Ecto neural progenitor cell (in vitro differentiated cells): ENCODE measurements around the gene EPHB4.
"Not testable (repeated sequence)": the region's sequence is repeated elsewhere in the genome, so short reads cannot be mapped to it uniquely, and the experiment has no call there.

Experiments used
- DNase-seq: peaks from one replicate; pipeline ENCODE4 v3.0.0-alpha.2; 2018; ENCODE audit warnings: low spot score

EPHB4 gene

DNA sequence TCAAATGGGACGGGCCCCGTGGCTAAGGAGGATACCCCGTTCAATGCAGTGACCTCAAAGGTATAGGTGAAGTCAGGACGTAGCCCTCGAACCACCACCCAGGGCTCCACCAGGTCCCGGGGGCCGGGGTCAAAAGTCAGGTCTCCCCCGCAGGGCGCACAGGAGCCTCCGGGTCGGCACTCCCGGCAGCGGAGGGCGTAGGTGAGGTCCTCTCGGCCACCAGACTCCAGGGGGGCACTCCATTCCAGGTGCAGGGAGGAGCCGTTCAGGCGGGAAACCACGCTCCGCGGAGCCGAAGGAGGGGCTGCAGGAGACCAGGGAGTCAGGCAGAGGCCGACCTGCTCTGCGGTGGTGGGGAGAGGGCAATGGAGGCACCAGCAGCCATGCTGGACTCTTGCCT lies 7.7 kb downstream of the EPHB4 start:
- DNase-seq, result no peak

DNA sequence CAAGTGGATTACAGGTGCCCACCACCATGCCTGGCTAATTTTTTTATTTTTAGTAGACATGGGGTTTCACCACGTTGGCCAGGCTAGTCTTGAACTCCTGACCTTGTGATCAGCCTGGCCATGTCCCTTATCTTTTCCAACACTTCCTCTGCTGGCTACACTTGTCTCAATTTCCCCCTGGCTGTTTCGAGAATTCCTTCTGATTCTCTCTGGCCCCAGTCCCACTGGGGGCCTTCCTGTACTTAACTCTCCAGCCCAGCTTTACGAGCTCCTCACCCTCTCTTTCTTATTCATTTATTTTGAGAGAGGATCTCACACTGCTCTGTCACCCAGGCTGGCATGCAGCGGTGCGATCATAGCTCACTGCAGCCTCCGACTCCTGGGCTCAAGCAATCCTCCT lies 8.5 kb downstream of the EPHB4 start:
- DNase-seq, result no peak

DNA sequence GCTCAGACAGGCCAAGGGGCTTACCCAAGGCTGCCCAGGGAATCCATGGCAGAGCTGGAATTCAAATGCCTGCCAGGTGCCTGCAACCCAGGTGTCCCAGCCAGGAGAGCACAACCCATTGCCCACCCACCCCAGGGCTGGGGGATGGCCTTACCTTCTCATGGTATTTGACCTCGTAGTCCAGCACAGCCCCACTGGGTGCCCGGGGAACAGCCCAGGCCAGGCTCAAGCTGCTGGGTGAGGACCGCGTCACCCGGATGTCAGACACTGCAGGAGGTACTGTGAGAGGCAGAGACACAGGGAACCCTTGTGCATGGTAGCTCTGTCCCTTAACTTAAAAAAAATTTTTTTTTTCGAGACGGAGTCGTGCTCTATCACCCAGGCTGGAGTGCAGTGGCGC lies 9.0 kb downstream of the EPHB4 start:
- DNase-seq, result no peak

DNA sequence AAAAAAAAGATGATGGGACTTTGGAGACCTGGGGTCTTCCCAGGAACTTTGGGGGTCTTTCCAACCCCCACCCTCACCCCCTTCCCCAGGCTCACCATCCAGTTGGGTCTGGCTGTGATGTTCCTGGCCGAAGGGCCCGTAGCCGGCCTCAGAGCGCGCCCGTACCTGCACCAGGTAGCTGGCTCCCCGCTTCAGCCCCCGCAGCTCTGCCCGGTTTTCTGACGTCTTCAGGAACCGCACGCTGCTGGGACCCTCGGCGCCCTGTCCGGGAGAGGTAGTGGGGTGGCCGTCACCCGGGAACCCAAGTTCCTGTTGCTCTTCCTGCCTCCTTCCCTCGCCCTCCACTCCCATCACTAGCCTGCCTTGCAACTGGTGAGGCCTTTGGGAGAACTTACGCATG lies 10.2 kb downstream of the EPHB4 start:
- DNase-seq, result no peak

DNA sequence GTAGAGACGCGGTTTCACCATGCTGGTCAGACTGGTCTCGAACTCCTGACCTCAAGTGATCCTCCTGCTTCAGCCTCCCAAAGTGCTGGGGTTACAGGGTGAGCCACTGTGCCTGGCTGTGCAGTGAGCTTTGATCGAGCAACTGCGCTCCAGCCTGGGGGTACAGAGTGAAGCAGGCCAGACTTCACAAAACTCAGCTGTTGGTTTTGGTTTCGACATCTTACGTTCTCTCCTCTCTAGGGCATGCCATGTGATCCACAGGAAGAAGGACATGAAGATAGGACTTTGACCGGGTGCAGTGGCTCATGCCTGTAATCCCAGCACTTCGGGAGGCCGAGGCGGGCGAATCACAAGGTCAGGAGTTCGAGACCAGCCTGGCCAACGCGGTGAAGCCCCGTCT lies 10.8 kb downstream of the EPHB4 start:
- DNase-seq, result not testable (repeated sequence)

DNA sequence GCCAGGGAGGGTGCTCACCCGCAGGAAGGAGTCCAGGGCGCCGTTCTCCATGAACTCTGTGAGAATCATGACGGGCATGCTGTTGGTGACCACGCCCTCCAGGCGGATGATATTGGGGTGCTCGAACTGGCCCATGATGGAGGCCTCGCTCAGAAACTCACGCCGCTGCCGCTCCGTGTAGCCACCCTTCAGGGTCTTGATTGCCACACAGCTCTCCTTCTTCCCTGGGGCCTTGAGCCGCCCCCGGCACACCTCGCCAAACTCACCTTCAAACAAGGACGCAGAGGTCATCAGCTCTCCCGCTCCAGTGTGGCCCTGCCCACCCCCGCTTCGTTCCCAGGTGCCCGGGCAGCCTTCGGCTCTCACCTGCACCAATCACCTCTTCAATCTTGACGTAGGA lies 14.6 kb downstream of the EPHB4 start:
- no peak for DNase-seq

DNA sequence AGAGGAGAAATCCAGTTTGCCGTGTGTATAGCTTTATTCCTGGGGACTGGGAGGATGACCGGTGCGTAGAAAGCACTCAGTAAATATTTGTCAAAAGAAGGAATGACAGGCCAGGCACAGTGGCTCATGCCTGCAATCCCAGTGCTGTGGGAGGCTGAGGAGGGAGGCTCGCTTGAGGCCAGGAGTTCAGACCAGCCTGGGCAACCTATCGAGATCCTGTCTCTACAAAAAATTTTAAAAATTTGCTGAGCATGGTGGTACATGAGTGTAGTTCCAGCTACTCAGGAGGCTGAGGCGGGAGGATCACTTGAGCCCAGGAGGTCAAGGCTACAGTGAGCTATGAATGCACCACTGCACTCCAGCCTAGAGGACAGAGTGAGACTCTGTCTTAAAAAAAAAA lies 15.8 kb downstream of the EPHB4 start:
- DNase-seq, result no peak

DNA sequence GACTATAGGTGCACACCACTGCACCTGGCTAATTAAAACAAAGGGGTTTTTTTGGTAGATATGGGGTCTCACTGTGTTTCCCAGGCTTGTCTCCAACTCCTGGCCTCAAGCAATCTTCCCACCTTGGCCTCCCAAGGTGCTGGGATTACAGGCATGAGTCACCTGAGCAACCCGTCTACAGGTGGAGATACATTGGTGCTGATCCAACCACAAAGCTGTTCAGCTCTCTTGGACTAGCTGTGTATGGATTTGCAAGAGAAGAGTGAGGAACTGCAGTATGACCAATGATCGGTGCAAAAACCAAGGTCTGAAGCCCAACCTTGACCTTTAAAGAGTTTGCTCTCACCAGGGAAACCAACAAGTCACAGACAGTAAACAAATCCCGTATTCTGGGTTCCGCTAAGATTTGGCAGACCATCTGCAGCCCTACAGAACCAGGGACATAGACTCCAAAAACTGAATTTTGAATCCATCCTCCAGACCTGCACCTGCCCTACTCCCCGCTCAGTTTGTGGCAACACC lies 18.9 kb downstream of the EPHB4 start:
- DNase-seq, result no peak

DNA sequence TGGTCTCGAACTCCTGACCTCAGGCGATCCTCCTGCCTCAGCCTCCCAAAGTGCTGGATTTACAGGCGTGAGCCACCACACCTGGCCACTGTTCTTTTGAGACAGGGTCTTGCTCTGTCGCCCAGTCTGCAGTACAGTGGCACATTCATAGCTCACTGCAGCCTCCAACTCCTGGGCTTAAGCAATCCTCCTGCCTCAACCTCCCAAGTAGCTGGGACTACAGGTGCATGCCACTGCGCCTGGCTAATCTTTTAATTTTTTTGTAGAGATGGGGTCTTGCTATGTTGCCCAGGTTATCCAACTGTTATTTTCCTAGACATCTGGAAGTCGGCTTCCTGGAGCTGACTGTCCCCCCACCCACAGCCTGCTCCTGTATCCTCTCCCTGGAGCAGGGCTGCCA lies 20.4 kb downstream of the EPHB4 start:
- not testable (repeated sequence) for DNase-seq

DNA sequence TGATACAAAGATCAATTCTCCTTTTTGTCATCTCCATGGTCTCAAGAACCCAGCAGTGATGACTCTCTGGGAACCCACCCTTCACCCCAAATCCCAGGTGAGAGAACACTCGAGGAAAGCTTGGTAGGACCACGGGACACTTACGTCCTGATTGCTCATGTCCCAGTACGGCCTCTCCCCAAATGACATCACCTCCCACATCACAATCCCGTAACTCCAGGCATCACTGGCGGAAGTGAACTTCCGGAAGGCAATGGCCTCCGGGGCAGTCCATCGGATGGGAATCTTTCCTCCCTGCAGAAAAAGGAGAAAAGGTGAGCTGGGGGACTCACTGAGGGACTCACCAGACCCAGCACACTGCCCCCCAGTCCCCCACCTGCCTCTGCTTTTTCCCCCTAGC lies 21.0 kb downstream of the EPHB4 start:
- DNase-seq, result no peak

DNA sequence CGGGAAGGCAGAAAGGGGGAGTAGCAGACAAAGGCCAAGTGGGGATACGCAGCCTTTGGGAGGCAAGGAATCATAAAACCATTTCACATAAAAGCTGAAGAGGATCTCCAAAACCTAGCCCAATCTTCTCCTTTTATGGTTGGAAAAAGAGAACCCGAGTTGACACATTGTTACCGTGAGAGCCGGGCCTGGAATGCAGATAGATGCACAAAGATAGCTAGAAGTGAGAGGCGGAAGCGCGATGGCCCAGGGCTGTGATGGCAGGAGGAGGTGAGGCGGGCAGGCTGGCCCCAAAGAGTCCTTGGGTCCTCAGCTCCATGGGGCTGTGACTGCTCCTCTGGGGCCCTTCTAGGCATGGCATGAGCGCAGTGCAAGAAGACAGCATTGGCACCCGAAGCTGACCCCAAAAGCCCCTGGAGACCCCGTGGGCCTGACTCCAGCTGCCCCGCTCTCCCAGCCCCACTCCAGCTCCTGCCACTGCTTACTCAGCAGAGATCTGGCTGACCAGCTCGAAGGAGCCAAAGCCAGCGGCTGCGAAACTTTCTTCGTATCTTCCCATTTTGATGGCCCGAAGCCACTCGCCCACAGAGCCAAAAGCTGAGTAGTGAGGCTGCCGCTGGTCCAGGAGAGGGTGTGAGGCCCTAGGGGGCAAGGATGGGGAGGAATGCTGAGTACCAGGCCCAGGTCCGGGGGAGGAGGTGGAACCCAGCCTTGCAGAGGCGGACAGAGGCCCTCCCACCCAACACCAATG lies 22.5 kb downstream of the EPHB4 start:
- DNase-seq, result no peak

DNA sequence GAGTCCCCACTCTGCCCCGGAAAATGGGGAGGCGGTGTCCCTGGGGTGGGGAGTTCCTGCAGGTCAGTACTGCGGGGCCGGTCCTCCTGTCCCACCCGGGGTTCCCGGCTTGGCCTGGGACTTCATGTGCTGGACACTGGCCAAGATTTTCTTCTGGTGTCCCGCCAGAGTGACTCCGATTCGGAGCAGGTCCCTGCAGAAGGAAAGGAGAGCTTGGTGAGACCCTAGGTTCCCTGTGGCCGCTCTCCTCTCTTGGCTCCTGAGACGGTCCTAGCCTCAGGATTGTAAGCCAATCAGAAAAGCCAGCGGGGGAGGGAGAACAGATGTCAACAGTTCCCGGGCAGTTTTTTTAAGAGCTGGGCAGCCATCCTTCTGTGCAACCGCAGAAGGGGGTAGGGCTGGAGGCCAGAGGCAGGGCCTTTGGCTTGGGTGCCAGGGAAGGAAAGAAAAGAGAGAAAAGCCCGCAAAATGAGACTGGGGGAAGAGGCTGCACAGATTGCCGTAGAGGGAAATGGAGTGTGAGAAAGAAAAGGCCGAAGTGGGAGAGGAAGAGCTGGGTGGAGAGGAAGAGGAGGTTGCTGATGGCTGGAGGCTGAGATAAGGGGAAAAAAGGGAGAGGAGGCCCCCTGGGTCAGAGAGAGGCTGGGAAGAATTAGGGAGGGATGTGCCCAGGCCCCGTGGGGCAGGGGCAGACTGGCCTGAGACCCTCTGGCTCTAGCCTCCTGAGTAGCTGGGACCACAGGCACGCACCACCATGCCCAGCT lies 23.7 kb downstream of the EPHB4 start:
- peak; percentile 78 for DNase-seq

DNA sequence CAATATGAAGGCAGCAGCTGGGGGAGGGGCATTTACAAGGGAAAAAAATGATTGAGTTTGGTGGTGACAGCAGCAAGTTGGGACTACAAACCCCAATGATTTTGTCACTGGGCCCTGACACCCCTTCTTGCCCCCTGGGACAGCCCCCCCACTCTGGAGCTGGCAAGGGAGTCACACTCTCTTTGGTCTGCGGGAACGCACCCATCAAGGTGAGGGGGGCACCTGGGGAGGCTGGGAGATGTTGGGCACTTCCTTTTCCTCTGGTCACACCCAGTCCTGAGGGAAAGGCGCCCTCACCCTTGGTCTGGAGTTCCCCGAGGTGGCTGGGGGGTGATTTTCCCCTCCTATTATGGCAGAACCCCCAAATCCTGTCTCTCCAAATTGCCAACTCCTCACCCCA lies 24.4 kb downstream of the EPHB4 start:
- DNase-seq, result no peak

DNA sequence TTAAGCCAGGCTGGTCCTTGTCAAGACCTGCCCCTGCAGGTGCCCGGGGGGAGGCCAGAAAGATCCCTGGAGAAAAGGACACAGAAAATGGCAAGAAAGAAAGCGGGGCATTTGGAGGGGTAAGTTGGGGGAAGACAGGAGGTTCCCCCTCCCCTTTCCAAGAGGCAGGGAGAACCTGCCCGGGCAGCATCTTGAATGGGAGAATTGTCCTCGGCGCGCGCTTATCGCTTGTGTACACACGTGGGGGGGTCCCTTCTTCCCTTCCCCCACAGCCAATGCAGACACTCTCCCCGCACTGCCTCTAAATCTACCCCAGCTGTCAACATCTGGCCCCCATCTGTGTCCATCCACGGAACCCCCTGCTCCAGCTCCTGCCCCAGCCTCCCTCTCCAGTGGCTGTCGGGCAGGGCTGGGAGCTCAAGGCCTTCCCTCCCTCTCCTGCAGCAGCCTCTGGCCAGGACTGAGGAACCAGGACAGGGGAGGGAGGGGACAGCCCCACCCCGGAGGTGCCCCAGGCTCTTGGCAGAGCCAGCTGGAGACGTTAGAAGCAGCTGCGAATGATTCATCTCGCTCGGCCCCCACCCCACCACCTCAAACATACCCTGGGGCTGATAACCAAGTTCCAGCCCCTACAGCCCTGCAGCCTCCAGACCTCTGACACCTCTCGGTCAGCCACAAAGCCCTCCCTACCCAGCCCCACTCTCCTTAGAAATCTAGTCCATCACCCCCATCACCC lies 25.3 kb downstream of the EPHB4 start:
- DNase-seq, result peak; percentile 65

DNA sequence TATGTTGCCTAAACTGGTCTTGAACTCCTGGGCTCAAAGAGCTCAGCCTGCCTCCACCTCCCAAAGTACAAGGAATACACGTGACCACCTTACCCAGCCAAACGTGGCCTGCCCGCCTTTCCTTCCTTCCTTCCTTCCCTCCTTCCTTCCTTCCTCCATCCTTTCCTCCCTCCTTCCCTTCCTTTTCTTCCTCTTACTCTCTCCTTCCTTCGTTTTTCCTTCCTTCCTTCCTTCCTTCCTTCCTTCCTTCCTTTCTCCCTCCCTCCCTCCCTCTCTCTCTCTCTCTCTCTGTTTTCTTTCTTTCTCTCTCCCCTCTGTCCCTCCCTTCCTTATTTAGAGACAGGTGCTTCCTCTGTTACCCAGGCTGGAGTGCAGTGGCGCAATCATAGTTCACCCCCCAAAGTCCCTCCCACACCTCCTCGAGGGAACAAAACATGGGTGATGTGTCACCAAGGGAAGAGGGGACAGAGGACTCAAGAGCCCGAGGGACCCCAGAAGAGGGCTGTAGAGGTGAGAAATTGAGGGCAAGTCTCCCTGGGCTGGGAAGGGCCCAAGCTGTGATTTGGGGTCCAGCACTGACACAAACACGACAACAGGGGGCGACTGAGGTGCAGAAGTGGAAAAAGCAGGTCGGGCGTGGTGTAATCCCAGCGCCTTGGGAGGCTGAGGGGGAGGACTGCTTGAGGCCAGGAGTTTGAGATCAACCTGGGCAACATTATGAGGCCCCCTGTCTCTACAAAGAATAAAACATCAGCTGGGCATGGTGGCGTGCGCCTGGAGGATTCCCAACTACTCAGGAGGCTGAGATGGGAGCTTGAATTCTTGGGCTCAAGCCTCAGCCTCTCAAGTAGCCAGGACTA lies 28.1 kb downstream of the EPHB4 start:
- DNase-seq, result peak; percentile 79

DNA sequence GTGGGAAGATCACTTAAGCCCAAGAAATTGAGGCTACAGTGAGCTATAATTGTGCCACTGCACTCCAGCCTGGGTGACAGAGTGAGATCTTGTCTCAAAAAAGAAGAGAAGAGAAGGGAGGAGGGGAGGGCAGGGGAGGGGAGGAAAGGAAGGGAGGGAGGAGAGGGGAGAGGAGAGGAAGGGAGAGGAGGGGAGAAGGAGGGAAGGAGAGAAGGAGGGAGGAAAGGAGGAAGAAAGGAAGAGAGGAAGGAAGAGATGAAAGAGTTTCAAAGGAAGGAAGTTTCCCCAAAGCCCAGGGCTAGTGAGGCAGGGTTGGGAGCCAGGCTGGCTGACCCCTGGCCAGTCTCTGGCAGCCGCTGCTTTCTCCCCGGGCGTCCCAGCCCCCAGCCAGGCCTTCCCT lies 32.6 kb downstream of the EPHB4 start:
- no peak for DNase-seq

DNA sequence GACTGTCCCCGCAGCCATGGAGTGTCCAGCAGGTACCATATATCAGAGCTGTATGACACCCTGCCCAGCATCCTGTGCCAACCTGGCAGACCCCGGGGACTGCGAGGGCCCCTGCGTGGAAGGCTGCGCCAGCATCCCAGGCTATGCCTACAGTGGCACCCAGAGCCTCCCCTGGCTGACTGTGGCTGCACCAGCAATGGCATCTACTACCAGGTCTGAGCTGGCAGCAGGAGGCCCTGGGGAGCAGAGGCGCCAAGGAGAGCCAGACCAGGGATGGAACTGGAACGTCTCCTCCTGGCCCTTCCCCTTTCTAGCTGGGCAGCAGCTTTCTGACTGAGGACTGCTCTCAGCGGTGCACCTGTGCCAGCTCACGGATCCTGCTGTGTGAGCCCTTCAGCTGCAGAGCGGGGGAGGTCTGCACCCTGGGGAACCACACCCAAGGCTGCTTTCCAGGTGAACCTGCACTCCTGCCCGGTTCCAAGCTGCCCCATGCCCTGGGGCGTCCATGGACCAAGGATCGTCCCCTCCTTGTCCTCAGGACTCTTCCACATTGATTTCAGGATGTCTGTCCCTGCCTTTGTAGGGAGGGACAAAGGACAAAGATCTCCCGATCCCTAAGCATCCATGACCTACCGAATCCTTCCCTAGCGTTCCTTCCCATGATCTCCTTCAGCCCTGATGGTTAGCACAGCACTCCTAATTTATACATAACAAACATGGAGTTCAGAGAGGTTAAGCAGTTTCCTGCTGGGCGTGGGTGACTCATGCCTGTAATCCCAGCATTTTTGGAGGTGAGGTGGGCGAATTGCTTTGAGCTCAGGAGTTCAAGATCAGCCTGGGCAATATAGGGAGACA lies 33.3 kb downstream of the EPHB4 start:
- DNase-seq, result no peak

DNA sequence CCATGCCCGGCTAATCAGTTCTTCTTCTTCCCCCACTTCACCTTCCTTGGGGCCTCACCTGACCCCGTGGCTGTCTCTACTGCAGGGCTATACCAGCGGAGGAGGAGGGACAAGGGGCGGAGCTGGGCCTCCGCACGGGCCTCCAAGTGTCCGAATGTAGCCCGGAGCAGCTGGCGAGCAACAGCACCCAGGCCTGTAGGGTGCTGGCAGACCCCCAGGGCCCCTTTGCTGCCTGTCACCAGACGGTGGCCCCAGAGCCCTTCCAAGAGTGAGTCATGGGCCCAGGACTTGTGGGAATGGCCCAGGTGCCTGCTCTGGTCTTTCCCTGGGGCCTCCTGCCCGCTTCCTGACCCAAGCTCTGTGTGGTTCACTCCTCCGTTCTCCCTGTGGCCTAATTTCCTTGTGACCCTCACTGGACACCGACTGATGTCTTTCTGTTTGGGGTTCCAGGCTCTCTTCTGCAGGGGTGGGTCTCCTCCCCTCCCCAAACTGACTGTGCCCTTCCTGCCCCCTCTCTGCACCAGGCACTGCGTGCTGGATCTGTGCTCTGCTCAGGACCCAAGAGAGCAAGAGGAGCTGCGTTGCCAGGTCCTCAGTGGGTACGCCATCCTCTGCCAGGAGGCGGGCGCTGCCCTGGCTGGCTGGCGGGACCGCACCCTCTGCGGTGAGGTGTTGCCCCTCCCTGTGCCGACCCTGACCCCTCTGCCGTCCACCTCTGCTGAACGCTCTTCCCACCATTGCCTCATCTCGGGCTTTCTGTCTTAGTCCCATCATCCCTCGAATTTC lies 35.2 kb downstream of the EPHB4 start:
- no peak for DNase-seq

DNA sequence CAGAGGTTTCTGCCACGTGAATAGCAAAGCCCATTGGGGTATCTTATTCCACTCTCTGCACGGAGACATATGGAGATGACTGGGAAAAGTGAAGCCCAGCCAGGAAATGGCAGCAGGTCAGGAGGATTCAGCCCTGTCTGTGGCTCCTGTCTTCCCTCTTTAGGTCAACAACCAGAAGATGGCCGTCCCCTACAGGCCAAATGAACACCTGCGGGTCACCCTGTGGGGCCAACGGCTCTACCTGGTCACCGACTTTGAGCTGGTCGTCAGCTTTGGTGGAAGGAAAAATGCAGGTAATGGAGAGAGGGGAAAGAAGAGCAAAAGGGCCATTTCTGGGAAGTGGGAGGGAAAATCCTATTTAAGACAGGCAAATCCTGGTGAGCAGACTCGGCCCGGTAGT lies 38.3 kb downstream of the EPHB4 start:
- no peak for DNase-seq

DNA sequence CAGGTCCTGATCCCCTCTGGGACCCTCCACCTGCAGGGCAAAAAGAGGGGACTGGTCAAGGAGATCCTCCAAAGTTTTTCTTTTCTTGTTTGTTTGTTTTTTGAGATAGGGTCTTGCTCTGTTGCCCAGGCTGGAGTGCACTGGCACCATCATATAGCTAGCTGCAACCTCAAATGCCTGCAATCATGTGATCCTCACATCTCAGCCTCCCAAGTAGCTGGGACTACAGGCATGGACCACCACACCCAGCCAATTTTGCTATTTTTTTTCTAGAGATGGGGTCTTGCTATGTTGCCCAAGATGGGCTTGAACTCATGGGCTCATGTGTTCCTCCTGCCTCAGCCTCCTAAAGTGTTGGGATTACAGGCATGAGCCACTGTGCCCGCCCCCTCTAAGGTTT lies 41.0 kb downstream of the EPHB4 start:
- no peak for DNase-seq
